Endodermal cell (in vitro differentiated cells): ENCODE results near the gene SRPRA. TPM values are rescaled to one million over a fixed set of nuclear protein-coding genes. Genes with fewer than 3 reads are reported as not detected.

Experiments used
- DNase-seq: peaks from one replicate; pipeline ENCODE4 v3.0.0-alpha.2; 2017
- H3K27ac ChIP-seq: 2 replicates; pipeline ENCODE4 v1.5.1; 2013; ENCODE audit warnings: mild to moderate bottlenecking, low read depth, low read length, moderate library complexity
- H3K27me3 ChIP-seq: 2 replicates; pipeline ENCODE4 v1.6.1; 2013; ENCODE audit warnings: mild to moderate bottlenecking, low read length, moderate library complexity; ENCODE audit not compliant: insufficient read depth, control insufficient read depth, poor library complexity, severe bottlenecking
- H3K36me3 ChIP-seq: 2 replicates; pipeline ENCODE4 v1.7.0; 2013; ENCODE audit warnings: mild to moderate bottlenecking, low read length, moderate library complexity; ENCODE audit not compliant: control insufficient read depth, insufficient read depth
- H3K4me1 ChIP-seq: one replicate; pipeline ENCODE4 v1.7.0; 2013; ENCODE audit warnings: low read length; ENCODE audit not compliant: control insufficient read depth, insufficient read depth
- H3K4me3 ChIP-seq: 2 replicates; pipeline ENCODE4 v1.5.1; 2013; ENCODE audit warnings: mild to moderate bottlenecking, low read length, moderate library complexity
- H3K9ac ChIP-seq: 2 replicates; pipeline ENCODE4 v1.6.1; 2013; ENCODE audit warnings: mild to moderate bottlenecking, low read length, moderate library complexity; ENCODE audit not compliant: poor library complexity, severe bottlenecking; ENCODE audit errors: extremely low read depth
- H3K9me3 ChIP-seq: 2 replicates; pipeline ENCODE4 v1.6.1; 2013; ENCODE audit warnings: mild to moderate bottlenecking, low read length, moderate library complexity; ENCODE audit not compliant: control insufficient read depth
- H3K27ac Mint-ChIP-seq: 2 replicates; pipeline ENCODE4 v1.8.0; 2020; ENCODE audit warnings: mixed read lengths
- H3K27me3 Mint-ChIP-seq: 2 replicates; pipeline ENCODE4 v1.8.0; 2021; ENCODE audit warnings: mild to moderate bottlenecking, mixed read lengths; ENCODE audit not compliant: insufficient read depth
- H3K36me3 Mint-ChIP-seq: 2 replicates; pipeline ENCODE4 v1.8.0; 2020; ENCODE audit warnings: low read depth, mixed read lengths
- H3K4me1 Mint-ChIP-seq: 2 replicates; pipeline ENCODE4 v1.8.0; 2020; ENCODE audit warnings: mixed read lengths
- H3K4me3 Mint-ChIP-seq: 2 replicates; pipeline ENCODE4 v1.8.0; 2020; ENCODE audit warnings: mild to moderate bottlenecking, moderate library complexity, mixed read lengths
- H3K9me3 Mint-ChIP-seq: 2 replicates; pipeline ENCODE4 v1.8.0; 2020; ENCODE audit warnings: mild to moderate bottlenecking, mixed read lengths
- WGBS, 2 experiments: methylation state at CpG; one replicate each; pipeline versions ENCODE4 v1.1.5 to v1.1.7; 2013; ENCODE audit warnings: missing lambda C conversion rate in 2 of 2, mixed read lengths in 1 of 2; ENCODE audit not compliant: insufficient coverage in 1 of 2, insufficient read length in 1 of 2; 5-methylcytosine and 5-hydroxymethylcytosine counted together
- total RNA-seq, 2 donors: library from RNA; stranded (reverse); fragmentation: NEBNext Ultra II Directional in 1 of 2; extraction: Animal tissue kit (Norgen Biotek cat#: 25700) in 1 of 2; gene quantifications; 2 replicates in 1 of 2; 3 replicates in 1 of 2; pipeline ENCODE4 v1.2.1, GENCODE V29; 2021
- TF ChIP-seq, protein P1 (sequence below): fragments of 200-600 bp; sonication (generic); conservative IDR thresholded peaks from 2 replicates; pipeline ENCODE4 v1.5.0; 2021; ENCODE audit warnings: antibody characterized with exemption, mild to moderate bottlenecking

The SRPRA gene
- total RNA-seq, 2 donors from 2014 or later: 68.4 to 79.2 TPM

GRCh38 chr11:126317432-126317755, 48.7 kb upstream of the SRPRA start:
- no peaks in the 10 kb centered on the region for H3K27me3 Mint-ChIP-seq
- Histone ChIP-seq H3K9me3 (no peaks in the 10 kb centered on the region), H3K4me1 (peaks cover 4% of the 10 kb centered on the region), H3K4me3 (no peak overlapping the region), H3K36me3 (peaks cover 8% of the 10 kb centered on the region), H3K9ac (no peak overlapping the region), H3K27me3 (no peaks in the 10 kb centered on the region), H3K27ac (no peak overlapping the region)
- H3K27ac Mint-ChIP-seq: no peak overlapping the region
- TF ChIP-seq, protein P1, sequence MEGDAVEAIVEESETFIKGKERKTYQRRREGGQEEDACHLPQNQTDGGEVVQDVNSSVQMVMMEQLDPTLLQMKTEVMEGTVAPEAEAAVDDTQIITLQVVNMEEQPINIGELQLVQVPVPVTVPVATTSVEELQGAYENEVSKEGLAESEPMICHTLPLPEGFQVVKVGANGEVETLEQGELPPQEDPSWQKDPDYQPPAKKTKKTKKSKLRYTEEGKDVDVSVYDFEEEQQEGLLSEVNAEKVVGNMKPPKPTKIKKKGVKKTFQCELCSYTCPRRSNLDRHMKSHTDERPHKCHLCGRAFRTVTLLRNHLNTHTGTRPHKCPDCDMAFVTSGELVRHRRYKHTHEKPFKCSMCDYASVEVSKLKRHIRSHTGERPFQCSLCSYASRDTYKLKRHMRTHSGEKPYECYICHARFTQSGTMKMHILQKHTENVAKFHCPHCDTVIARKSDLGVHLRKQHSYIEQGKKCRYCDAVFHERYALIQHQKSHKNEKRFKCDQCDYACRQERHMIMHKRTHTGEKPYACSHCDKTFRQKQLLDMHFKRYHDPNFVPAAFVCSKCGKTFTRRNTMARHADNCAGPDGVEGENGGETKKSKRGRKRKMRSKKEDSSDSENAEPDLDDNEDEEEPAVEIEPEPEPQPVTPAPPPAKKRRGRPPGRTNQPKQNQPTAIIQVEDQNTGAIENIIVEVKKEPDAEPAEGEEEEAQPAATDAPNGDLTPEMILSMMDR: no peak
- no peak for DNase-seq
- H3K4me1 Mint-ChIP-seq: peaks cover 10% of the 10 kb centered on the region
- peaks cover 25% of the 10 kb centered on the region for H3K36me3 Mint-ChIP-seq
- WGBS, 2 experiments: 78 to 92% methylated on average over 1 of the region's 1 CpG
- H3K4me3 Mint-ChIP-seq: no peak overlapping the region
- H3K9me3 Mint-ChIP-seq: no peaks in the 10 kb centered on the region

GRCh38 chr11:126313826-126314225, 45.1 kb upstream of the SRPRA start:
- no peaks in the 10 kb centered on the region for H3K9me3 ChIP-seq
- H3K4me3 ChIP-seq: no peak overlapping the region
- Mint-ChIP-seq H3K9me3 (no peaks in the 10 kb centered on the region), H3K36me3 (peaks cover 28% of the 10 kb centered on the region), H3K27me3 (no peaks in the 10 kb centered on the region), H3K4me3 (no peak overlapping the region), H3K27ac (no peak overlapping the region), H3K4me1 (peaks cover 10% of the 10 kb centered on the region)
- H3K36me3 ChIP-seq: peaks cover 8% of the 10 kb centered on the region
- H3K4me1 ChIP-seq: peaks cover 4% of the 10 kb centered on the region
- no peak overlapping the region for H3K27ac ChIP-seq
- peak; percentile 10 for DNase-seq
- H3K27me3 ChIP-seq: no peaks in the 10 kb centered on the region
- TF ChIP-seq, protein P1: no peak
- no peak overlapping the region for H3K9ac ChIP-seq
- WGBS, 2 experiments: 87 to 100% methylated on average over 3 to 5 of the region's 5 CpGs

DNA sequence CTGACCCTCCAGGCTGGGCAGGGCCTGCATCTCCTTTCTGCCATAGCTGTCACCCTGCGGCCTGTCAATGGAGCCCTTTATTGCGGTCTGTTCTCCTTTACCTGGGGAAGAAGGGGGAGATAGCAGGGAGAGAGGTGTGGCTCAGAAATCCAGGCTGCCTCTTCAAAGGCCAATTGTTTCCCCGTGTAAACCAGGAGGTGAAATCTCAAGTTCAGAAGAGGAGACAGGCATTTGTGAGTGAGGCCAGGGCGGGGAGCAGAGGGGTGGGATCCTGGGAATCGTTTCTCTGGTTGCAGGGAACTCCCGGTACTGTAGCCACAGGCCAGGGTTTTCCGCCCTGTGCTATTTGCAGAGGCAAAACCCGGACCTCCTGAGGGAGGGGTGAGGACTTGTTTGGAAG, 44.3 kb upstream of the SRPRA start:
- Mint-ChIP-seq H3K27ac (no peak overlapping the region), H3K4me3 (no peak overlapping the region), H3K4me1 (peaks cover 10% of the 10 kb centered on the region), H3K9me3 (no peaks in the 10 kb centered on the region), H3K27me3 (no peaks in the 10 kb centered on the region), H3K36me3 (peaks cover 28% of the 10 kb centered on the region)
- Histone ChIP-seq H3K4me3 (no peak overlapping the region), H3K27ac (no peak overlapping the region), H3K4me1 (peaks cover 4% of the 10 kb centered on the region), H3K36me3 (peaks cover 8% of the 10 kb centered on the region), H3K9ac (no peak overlapping the region), H3K27me3 (no peaks in the 10 kb centered on the region), H3K9me3 (no peaks in the 10 kb centered on the region)
- TF ChIP-seq, protein P1: no peak
- DNase-seq: no peak
- 83% methylated on average over 8 of the region's 8 CpGs; no CpG with 5 or more reads in 1 of the 2 experiments for whole genome bisulfite sequencing, 2 experiments
